K562 (cell line): ENCODE measurements around the gene RASGRP4. TPM values are rescaled to one million over a fixed set of nuclear protein-coding genes. Genes with fewer than 3 reads are reported as not detected.

Experiments
- CBFB ChIP-seq: sonication (generic); formaldehyde crosslinking; IDR thresholded peaks from 2 replicates; pipeline ENCODE4 v1.4.0; 2020; ENCODE audit warnings: mild to moderate bottlenecking, missing genetic modification reagents
- CREB3 ChIP-seq: fragments of 450-650 bp; conservative IDR thresholded peaks from 2 replicates; pipeline ENCODE4 v1.6.1; 2016; ENCODE audit warnings: missing genetic modification characterization, low read depth, mild to moderate bottlenecking, missing compliant biosample characterization, moderate library complexity
- HMGN3 ChIP-seq: IDR thresholded peaks from 2 replicates; pipeline ENCODE4 v1.6.1; 2011; ENCODE audit warnings: borderline replicate concordance, low read depth, mild to moderate bottlenecking, mixed read lengths, low read length; ENCODE audit not compliant: insufficient read length; ENCODE audit errors: extremely low read depth
- MITF ChIP-seq: IDR thresholded peaks from 2 replicates; pipeline ENCODE4 v1.6.1; 2014; ENCODE audit warnings: antibody characterized with exemption
- MXI1 ChIP-seq: IDR thresholded peaks from 2 replicates; pipeline ENCODE4 v1.6.1; 2011; ENCODE audit warnings: low read depth, mild to moderate bottlenecking, improper control_type of control experiment, low read length
- NFE2 ChIP-seq: IDR thresholded peaks from 2 replicates; pipeline ENCODE4 v1.6.1; 2014; ENCODE audit warnings: antibody characterized with exemption, low read depth
- NR2C1 ChIP-seq, 2 experiments: fragments of 450-650 bp; IDR thresholded peaks; 2 replicates each; pipeline ENCODE4 v1.6.1; 2017; ENCODE audit warnings: mild to moderate bottlenecking in 2 of 2, antibody characterized with exemption in 1 of 2, inconsistent platforms in 1 of 2, missing compliant biosample characterization in 1 of 2, missing genetic modification characterization in 1 of 2
- RBM15 ChIP-seq: fragments of 200-400 bp; formaldehyde crosslinking; IDR thresholded peaks from 2 replicates; pipeline ENCODE4 v1.6.1; 2018; ENCODE audit warnings: mild to moderate bottlenecking, low read length, moderate library complexity; ENCODE audit not compliant: insufficient read depth
- RREB1 ChIP-seq: fragments of 250-450 bp; sonication (Bioruptor Pico); IDR thresholded peaks from 2 replicates; pipeline ENCODE4 v1.4.0; 2020
- UBTF ChIP-seq, 2 experiments: IDR thresholded peaks; 2 replicates each; pipeline ENCODE4 v1.6.1; 2012; ENCODE audit warnings: improper control_type of control experiment in 2 of 2, low read depth in 2 of 2, low read length in 2 of 2, borderline replicate concordance in 1 of 2
- ZBTB26 ChIP-seq: fragments of 450-650 bp; formaldehyde crosslinking; IDR thresholded peaks from 2 replicates; pipeline ENCODE4 v1.4.0; 2022; ENCODE audit warnings: missing genetic modification characterization
- ZNF707 ChIP-seq: fragments of 250-450 bp; sonication (Bioruptor Pico); conservative IDR thresholded peaks from 2 replicates; pipeline ENCODE4 v1.8.0; 2022; ENCODE audit warnings: inconsistent platforms, mild to moderate bottlenecking, moderate library complexity
- polyA plus RNA-seq, 8 experiments: library from polyadenylated mRNA; depleted of rRNA in 4 of 8; stranded (reverse) in 5 of 8; unstranded in 3 of 8; fragments of >200 nt; fragmentation: Nextera tagmentation in 2 of 8; fragmentation: Illumina TruSeq in 1 of 8; extraction: Ambion mirVana in 2 of 8; extraction: Trizol in 1 of 8; gene quantifications; 2 replicates each; pipeline versions ENCODE4 v1.2.1 to v1.2.3, GENCODE V29; 2011 to 2014; ENCODE audit warnings: inconsistent platforms in 1 of 8, missing spikeins in 1 of 8
- total RNA-seq, 7 experiments: library from RNA; depleted of rRNA in 6 of 7; stranded (reverse); fragments of >200 nt in 6 of 7; fragmentation: Illumina TruSeq in 2 of 7; extraction: Trizol in 2 of 7; gene quantifications; 2 replicates each; pipeline versions ENCODE4 v1.2.1 to v1.2.3, GENCODE V29; 2011 to 2021; ENCODE audit warnings: low replicate concordance in 1 of 7

RASGRP4 gene
- total and polyA plus RNA-seq, 9 of the 15 experiments (the other 6 are each of a cell fraction or from before 2014, with no cell fraction given), result 0.39 to 4.6 (median 3.8) TPM

- TF ChIP-seq RREB1 (CRISPR knock-in tag), result peak; percentile 82
- no peak; the same call in 1 of the 2 replicates for TF ChIP-seq CREB3
- peak; percentile 50; the same call in 1 of the 2 replicates for TF ChIP-seq CBFB
- TF ChIP-seq MITF, result 0 out of 2 replicates have a peak, but pooled peaks have one; percentile 29
- TF ChIP-seq ZNF707 (CRISPR knock-in tag), result no peak
- peak; percentile 51 to 82; a peak in 1 of 4 replicates for TF ChIP-seq UBTF (IDR thresholded peaks at IDR 0.05; ENCODE audit: borderline replicate concordance in 1 of 2, low read depth in 2 of 2, low read length in 2 of 2)
- TF ChIP-seq NR2C1 (IDR thresholded peaks at IDR 0.05), result peak; percentile 84
- peak; percentile 85 for TF ChIP-seq NR2C1 (tag; IDR thresholded peaks at IDR 0.05)
- TF ChIP-seq HMGN3, result peak; percentile 92
- TF ChIP-seq MXI1, result no peak; the same call in 1 of the 2 replicates
- TF ChIP-seq NFE2, result peak; percentile 54
- TF ChIP-seq RBM15, result no peak
- no peak for TF ChIP-seq ZBTB26 (CRISPR knock-in tag)
Observed at GRCh38 chr19:38374332-38375097, 51.5 kb downstream of the RASGRP4 start, which contains the start of gene PSMD8 (continued).
